ENCODE results near the gene PARD6G. TPM values are rescaled to one million over a fixed set of nuclear protein-coding genes. Genes with fewer than 3 reads are reported as not detected.

PARD6G gene
- total RNA-seq, 1 experiment from 2014 or later = 5.4 TPM

- no peaks in the 10 kb centered on the region for H3K27me3 ChIP-seq (ENCODE audit: low read length)
- no peak for ATAC-seq
- no peak overlapping the region for H3K4me2 ChIP-seq (ENCODE audit: low read length)
- H4K20me1 ChIP-seq (ENCODE audit: low read length) = no peaks in the 10 kb centered on the region
- H3F3A ChIP-seq (ENCODE audit: low read length, unreplicated experiment) = no peaks in the 10 kb centered on the region
- POLR2A ChIA-PET (ENCODE audit: unreplicated experiment) = no interaction called here
- no peak overlapping the region for H3K9ac ChIP-seq (ENCODE audit: low read length)
- BruUV-seq (replicated peaks) = no TSS peak
- no peak overlapping the region for H3K27ac ChIP-seq (ENCODE audit: low read length)
- TF ChIP-seq EZH2phosphoT487 (IDR thresholded peaks at IDR 0.05; ENCODE audit: borderline replicate concordance, low read length) (no peak), EZH2 (IDR thresholded peaks at IDR 0.05; ENCODE audit: low read length, unreplicated experiment) (no peak), CTCF (conservative IDR thresholded peaks at IDR 0.05; ENCODE audit: low read depth, low read length) (no peak)
- no peaks in the 10 kb centered on the region for H3K9me3 ChIP-seq (ENCODE audit: low read length)
- H3K4me1 ChIP-seq (ENCODE audit: insufficient read depth, low read length) = peaks cover 2% of the 10 kb centered on the region; the same call in 1 of the 2 replicates
- CTCF ChIA-PET = no interaction called here
- H3K4me3 ChIP-seq (ENCODE audit: low read length) = no peak overlapping the region
- H3K79me2 ChIP-seq (ENCODE audit: low read length) = no peaks in the 10 kb centered on the region
- no peaks in the 10 kb centered on the region for H3K9me2 ChIP-seq (replicated peaks; ENCODE audit: low read length)
- no peaks in the 10 kb centered on the region for H3K36me3 ChIP-seq (ENCODE audit: low read depth, low read length)
- intact Hi-C loops (cut with micrococcal nuclease) = no loop called here
- no peak overlapping the region for H2AFZ ChIP-seq (ENCODE audit: low read length)
- no peak for DNase-seq
Observed at GRCh38 chr18:80168982-80169381, 78.3 kb downstream of the PARD6G start.

- Histone ChIP-seq H3K4me2 (ENCODE audit: low read length) (no peak overlapping the region), H3K9me3 (ENCODE audit: low read length) (no peaks in the 10 kb centered on the region), H3K4me3 (ENCODE audit: low read length) (no peak overlapping the region), H3F3A (ENCODE audit: low read length, unreplicated experiment) (no peaks in the 10 kb centered on the region), H3K27me3 (ENCODE audit: low read length) (no peaks in the 10 kb centered on the region), H2AFZ (ENCODE audit: low read length) (no peak overlapping the region), H3K36me3 (ENCODE audit: low read depth, low read length) (no peaks in the 10 kb centered on the region), H4K20me1 (ENCODE audit: low read length) (no peaks in the 10 kb centered on the region), H3K9ac (ENCODE audit: low read length) (no peak overlapping the region), H3K4me1 (ENCODE audit: insufficient read depth, low read length) (peaks cover 2% of the 10 kb centered on the region; the same call in 1 of the 2 replicates), H3K79me2 (ENCODE audit: low read length) (no peaks in the 10 kb centered on the region), H3K9me2 (replicated peaks; ENCODE audit: low read length) (no peaks in the 10 kb centered on the region), H3K27ac (ENCODE audit: low read length) (no peak overlapping the region)
- ChIA-PET CTCF (no interaction called here), POLR2A (ENCODE audit: unreplicated experiment) (no interaction called here)
- DNase-seq (no peak), ATAC-seq (no peak)
- TF ChIP-seq EZH2 (IDR thresholded peaks at IDR 0.05; ENCODE audit: low read length, unreplicated experiment) = no peak
- no TSS peak for BruUV-seq (replicated peaks)
- intact Hi-C loops (cut with micrococcal nuclease) = no loop called here
Observed at GRCh38 chr18:80168346-80168745, 79.0 kb downstream of the PARD6G start.

- Histone ChIP-seq H3K79me2 (ENCODE audit: low read length) (no peaks in the 10 kb centered on the region), H2AFZ (ENCODE audit: low read length) (no peak overlapping the region), H3K9ac (ENCODE audit: low read length) (no peak overlapping the region), H3K36me3 (ENCODE audit: low read depth, low read length) (no peaks in the 10 kb centered on the region; the same call in 1 of the 2 replicates), H3K4me3 (ENCODE audit: low read length) (no peak overlapping the region), H3K4me1 (ENCODE audit: insufficient read depth, low read length) (peaks cover 2% of the 10 kb centered on the region; the same call in 1 of the 2 replicates), H3K4me2 (ENCODE audit: low read length) (no peak overlapping the region), H3K9me2 (replicated peaks; ENCODE audit: low read length) (no peaks in the 10 kb centered on the region), H3F3A (ENCODE audit: low read length, unreplicated experiment) (no peaks in the 10 kb centered on the region), H3K27me3 (ENCODE audit: low read length) (no peaks in the 10 kb centered on the region), H4K20me1 (ENCODE audit: low read length) (no peaks in the 10 kb centered on the region), H3K27ac (ENCODE audit: low read length) (no peak overlapping the region), H3K9me3 (ENCODE audit: low read length) (no peaks in the 10 kb centered on the region)
- no peak for TF ChIP-seq EZH2 (IDR thresholded peaks at IDR 0.05; ENCODE audit: low read length, unreplicated experiment)
- TF ChIP-seq CTCF (conservative IDR thresholded peaks at IDR 0.05; ENCODE audit: low read depth, low read length) = no peak
- TF ChIP-seq EZH2phosphoT487 (IDR thresholded peaks at IDR 0.05; ENCODE audit: borderline replicate concordance, low read length) = no peak
- POLR2A ChIA-PET (ENCODE audit: unreplicated experiment) = no interaction called here
- ATAC-seq (no peak), DNase-seq (no peak)
- CTCF ChIA-PET = no interaction called here
- BruUV-seq (replicated peaks) = no TSS peak
- intact Hi-C loops (cut with micrococcal nuclease) = no loop called here
Observed at GRCh38 chr18:80167931-80168330, 79.4 kb downstream of the PARD6G start.

Data from PC-3 (cell line).